Breast epithelium (tissue), 3 donors: ENCODE data around the gene ARRDC2.

Source experiments
- POLR2AphosphoS5 ChIP-seq, 3 donors: sonication (generic); formaldehyde crosslinking; IDR thresholded peaks; one replicate each; pipeline ENCODE4 v1.6.1; 2017; ENCODE audit warnings: antibody characterized with exemption in 3 of 3
- TF ChIP-seq, protein P1 (sequence below), 3 donors: fragments of 450-650 bp; IDR thresholded peaks; one replicate each; pipeline ENCODE4 v1.5.1; 2016 to 2017; ENCODE audit warnings: antibody characterized with exemption in 3 of 3, mild to moderate bottlenecking in 3 of 3, moderate library complexity in 3 of 3

GRCh38 chr19:18058208-18059009 is 50.4 kb downstream of the ARRDC2 start:
- TF ChIP-seq, protein P1, sequence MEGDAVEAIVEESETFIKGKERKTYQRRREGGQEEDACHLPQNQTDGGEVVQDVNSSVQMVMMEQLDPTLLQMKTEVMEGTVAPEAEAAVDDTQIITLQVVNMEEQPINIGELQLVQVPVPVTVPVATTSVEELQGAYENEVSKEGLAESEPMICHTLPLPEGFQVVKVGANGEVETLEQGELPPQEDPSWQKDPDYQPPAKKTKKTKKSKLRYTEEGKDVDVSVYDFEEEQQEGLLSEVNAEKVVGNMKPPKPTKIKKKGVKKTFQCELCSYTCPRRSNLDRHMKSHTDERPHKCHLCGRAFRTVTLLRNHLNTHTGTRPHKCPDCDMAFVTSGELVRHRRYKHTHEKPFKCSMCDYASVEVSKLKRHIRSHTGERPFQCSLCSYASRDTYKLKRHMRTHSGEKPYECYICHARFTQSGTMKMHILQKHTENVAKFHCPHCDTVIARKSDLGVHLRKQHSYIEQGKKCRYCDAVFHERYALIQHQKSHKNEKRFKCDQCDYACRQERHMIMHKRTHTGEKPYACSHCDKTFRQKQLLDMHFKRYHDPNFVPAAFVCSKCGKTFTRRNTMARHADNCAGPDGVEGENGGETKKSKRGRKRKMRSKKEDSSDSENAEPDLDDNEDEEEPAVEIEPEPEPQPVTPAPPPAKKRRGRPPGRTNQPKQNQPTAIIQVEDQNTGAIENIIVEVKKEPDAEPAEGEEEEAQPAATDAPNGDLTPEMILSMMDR (IDR thresholded peaks at IDR 0.05): peak; percentile 94 to 99 (median 97)
- peak in 1 of 3 donors; percentile 67 for TF ChIP-seq POLR2AphosphoS5 (IDR thresholded peaks at IDR 0.05)
